Measurements from ENCODE around the gene RFPL3.
"Not testable (repeated sequence)": the region's sequence is repeated elsewhere in the genome, so short reads cannot be mapped to it uniquely, and the experiment has no call there.

RFPL3 gene

GRCh38 chr22:32331236-32331917 lies 26.3 kb upstream of the RFPL3 start:
- no peak for DNase-seq

- DNase-seq = no peak
These were observed 25.5 kb upstream of the RFPL3 start for GRCh38 chr22:32331918-32332725.

- no peak for DNase-seq
These were observed 24.4 kb upstream of the RFPL3 start for GRCh38 chr22:32333141-32333768.

DNA sequence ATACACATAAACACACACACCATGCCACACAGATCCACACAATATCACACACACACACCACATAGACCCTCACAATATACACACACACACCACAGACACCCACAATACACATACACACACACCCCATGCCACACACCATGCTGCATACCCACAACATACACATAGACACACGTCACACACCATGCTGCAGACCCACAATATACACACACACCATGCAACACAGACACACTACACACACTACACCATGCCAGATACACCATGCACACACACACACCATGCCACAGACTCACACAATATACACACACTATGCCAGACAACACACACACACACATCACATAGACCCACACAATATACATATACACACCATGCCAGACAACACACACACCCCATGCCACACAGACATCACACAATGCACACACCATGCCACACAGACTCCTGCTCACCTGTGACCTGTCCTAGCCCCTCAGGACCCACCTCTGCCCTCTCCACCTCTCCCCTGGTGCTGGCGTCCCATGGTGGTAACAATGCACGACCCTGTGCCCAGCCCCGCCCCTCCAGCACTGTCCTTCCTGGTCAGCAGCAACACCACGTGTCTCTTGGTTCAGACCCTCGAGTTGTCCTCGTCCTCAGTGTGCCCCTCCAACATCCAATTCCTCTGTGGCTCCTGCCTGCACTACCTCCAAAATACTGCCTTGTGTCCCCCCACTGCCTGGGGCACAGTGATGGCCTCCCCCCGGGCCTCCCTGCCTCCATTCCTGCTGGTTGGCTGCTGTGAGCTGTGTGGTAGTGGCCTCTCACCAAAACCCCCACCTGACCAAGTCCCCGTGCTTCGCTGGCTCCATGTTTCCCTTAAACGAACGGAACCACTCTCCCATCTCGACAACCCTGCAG lies 23.7 kb upstream of the RFPL3 start:
- DNase-seq = no peak

- no peak for DNase-seq
These were observed 22.9 kb upstream of the RFPL3 start for GRCh38 chr22:32334660-32335365.

DNA sequence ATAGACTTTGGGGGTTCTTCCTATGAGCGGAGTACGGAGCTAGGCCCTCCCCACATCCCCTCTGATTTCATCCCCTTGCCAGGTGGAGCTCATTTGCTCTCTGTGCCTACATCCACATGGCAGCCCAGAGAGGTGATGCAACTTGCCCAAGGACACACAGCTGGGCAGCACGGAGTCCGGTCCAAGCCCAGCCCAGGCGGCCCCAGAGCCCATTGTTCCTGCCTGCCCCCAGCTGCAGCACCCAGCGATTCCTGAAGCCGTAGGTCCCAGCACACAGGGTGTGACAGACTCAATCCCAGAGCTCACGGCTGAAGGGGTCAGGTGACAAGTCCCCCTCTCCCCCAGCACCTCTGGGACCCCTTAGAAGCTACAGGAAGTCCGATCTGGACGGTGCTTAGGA lies 22.2 kb upstream of the RFPL3 start:
- DNase-seq = no peak

GRCh38 chr22:32336121-32336603 lies 21.5 kb upstream of the RFPL3 start:
- no peak for DNase-seq

- DNase-seq = no peak
These were observed 20.8 kb upstream of the RFPL3 start for GRCh38 chr22:32336771-32337424.

GRCh38 chr22:32337425-32337824 lies 20.2 kb upstream of the RFPL3 start:
- not testable (repeated sequence) for DNase-seq

GRCh38 chr22:32338757-32339156 lies 18.9 kb upstream of the RFPL3 start:
- no peak for DNase-seq

GRCh38 chr22:32339190-32340012 lies 18.3 kb upstream of the RFPL3 start:
- no peak for DNase-seq

DNA sequence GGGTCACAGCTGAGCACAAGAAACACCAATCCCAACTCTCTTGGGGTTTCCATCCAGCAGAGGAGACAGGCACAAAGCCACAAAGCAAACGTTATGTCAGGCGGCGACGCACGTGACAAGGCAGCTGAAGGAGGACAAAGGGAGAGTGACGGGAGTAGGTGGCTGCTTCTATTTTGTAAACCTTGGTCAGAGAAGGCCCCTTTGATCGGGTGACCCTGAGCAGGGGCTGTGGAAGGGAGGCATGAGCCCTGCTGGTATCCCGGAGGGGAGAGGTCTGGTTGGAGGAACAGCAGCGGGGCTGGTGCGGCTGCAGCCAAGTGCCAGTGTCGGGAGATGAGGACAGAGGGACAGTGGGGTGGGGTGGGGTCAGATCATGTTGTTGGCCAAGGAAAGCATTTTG lies 17.3 kb upstream of the RFPL3 start:
- no peak for DNase-seq

DNA sequence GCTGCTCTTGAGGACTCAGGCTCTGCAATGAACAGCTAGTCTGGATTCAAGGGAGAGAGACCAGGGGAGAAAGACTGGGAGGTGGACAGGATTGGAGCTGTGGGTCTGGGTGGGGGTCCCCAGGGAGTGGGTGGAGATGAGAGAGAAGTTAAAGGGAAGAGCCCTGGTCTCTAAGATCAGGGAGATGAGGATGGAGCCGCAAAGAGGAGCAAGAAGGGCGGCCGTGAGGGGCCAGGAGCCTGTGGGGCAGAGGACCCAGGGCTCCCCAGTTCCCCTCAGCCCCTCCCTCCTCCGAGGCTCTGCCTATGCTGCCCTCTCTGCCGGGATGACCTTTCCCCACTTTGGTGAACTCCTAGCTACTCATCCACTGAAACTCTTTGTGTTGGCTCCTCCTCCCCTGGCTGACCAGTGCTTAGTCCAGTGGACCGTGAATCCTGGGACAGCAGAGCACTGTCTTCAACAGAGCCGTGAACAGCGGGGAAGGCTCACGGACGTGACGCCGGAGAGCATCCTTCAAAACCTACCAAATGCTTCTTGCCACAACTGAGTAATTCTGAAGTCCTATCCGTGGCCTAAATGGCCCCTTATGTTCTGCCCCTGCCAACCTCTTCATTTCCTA lies 16.4 kb upstream of the RFPL3 start:
- DNase-seq = no peak

- no peak for DNase-seq
These were observed 14.7 kb upstream of the RFPL3 start for GRCh38 chr22:32342977-32343376.

DNA sequence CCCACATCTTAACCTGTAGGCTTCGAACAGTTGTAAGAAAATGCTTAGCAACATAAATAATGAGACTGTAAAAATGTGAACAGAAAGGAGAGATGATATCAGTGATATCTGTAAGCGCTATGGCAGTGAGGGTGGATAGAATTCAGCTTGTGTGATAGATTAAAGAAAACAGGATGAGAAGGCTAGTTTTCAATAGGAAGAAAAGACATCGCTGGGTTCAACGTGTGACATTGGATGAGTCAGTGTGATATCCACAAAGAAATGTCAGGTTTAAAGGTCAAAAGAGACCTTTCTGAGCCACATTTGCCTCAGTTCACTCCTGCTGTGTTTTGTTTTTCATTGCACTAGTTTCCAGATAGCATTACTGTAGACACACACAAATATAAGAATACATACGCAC lies 13.7 kb upstream of the RFPL3 start:
- DNase-seq = no peak

- no peak for DNase-seq
These were observed 9.5 kb upstream of the RFPL3 start for GRCh38 chr22:32348031-32348611.

DNA sequence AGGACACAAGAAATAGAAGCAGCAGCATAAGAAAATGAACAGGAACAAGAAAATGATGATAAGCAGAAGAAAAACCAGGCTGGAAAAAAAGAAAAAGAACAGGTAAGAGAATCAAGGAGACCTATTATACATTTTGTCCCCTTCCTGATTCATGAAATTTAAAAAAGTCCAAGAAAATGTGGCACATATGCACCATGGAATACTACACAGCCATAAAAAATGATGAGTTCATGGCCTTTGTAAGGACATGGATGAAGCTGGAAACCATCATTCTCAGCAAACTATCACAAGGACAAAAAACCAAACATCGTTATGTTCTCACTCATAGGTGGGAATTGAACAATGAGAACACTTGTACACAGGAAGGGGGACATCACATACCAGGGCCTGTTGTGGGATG lies 5.8 kb upstream of the RFPL3 start:
- not testable (repeated sequence) for DNase-seq

DNA sequence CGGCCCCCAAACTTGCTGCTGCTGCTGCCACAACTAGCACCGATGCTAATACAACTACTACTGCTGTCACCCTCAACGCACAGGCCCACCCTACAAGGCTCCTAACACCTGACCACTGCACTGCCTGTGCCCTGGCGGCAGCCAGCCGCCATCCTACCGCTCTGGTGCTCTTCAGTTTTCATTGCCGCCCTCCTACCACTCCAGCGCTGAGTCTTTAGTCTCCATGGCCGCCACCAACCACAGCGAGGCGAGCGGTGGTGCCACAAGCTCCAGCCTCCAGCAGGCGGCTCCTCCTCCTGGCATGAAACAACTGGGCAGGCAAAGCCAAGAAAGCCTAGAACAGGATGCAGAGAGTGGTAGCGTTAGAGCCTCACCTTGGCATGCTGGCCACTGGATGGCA lies 5.0 kb upstream of the RFPL3 start:
- DNase-seq = no peak

- DNase-seq = no peak
These were observed 4.4 kb upstream of the RFPL3 start for GRCh38 chr22:32353292-32353691.

DNA sequence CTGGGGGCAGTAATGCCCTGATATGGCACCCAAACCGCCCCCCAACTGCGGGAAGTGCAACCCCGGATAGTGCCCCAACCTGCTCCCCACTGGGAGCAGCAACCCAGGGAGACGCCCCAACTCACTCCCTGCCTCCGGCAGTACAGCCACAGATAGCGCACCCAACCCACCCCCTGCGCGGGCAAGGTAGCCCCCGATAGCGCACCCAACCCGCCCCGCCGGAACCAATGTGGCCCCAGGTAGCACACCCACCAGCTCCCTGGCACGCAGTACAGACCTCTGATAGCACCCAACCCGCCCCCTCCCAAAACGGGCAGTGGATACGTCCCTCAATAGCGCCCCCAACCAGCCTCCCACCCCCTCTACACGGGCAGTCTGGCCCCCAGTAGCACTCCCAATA lies 3.8 kb upstream of the RFPL3 start:
- no peak for DNase-seq

All from inflammatory macrophage treated with lipopolysaccharide for 1 hour (primary cell).